HG03558 (cell line): ENCODE data around the gene XPR1.
"Not testable (repeated sequence)": the region's sequence is repeated elsewhere in the genome, so short reads cannot be mapped to it uniquely, and the experiment has no call there.

ENCODE experiments used
- ATAC-seq: cut with Tn5 transposase; IDR thresholded peaks from one replicate; pipeline ENCODE4 v1.9.1; 2021; ENCODE audit warnings: moderate number of reproducible peaks; ENCODE audit not compliant: unreplicated experiment; ENCODE audit errors: extremely low read depth

XPR1 gene

DNA sequence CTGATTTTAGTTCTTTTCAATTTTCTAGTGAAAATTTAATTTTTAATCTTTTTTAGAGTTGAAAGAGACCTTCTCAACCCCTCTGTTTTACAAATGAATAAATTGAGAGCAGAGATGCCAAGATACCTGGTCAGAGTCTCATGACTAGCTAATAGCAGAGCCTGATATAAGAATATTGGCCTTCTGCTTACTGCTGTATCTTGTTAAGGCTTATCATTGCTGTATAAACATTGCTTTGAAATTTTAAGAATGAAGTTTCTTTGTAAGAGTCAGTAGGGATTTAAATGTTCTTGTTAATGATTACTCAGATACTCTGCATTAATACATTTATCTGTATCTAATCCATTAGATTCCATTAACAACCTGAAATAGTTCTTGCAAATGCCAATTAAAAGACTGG lies 9.8 kb downstream of the XPR1 start:
- no peak for ATAC-seq

DNA sequence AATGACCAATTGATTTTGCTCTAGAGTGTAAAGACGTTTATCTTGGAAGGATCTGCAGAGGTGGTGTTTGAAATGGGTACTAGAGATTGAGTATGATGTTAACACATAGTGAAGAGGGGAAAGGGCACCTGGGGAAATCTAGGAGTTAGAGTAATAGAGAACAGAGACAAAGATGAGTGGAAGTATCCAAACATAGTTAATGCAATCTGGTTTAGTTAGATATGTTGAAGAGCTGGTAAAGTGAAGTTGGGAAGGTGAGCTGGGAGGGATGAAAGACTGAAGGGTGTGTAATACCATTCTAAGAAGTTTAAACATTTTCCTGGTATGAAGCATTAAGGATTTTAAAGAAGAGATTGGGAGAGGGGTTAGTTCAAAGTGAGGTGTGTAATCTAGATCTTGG lies 11.0 kb downstream of the XPR1 start:
- no peak for ATAC-seq

DNA sequence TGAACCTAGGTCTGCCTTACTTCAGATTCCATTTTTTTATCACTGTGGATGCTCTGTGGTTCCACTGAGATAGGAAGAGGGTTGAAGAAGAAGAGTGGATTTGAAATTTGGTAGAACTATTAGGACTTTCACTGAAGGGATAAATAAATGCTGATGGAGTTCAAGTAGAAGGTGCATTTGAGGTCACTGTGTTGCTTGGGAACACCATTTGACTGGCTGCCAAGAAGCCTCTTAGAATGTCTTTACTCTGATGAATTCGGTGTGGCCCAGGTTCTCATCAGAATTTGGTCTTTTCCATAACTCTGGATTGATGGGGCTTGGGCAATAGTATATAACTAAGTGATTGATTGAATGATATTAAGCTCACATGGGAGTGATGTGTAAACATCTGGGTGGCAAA lies 11.9 kb downstream of the XPR1 start:
- ATAC-seq: no peak

DNA sequence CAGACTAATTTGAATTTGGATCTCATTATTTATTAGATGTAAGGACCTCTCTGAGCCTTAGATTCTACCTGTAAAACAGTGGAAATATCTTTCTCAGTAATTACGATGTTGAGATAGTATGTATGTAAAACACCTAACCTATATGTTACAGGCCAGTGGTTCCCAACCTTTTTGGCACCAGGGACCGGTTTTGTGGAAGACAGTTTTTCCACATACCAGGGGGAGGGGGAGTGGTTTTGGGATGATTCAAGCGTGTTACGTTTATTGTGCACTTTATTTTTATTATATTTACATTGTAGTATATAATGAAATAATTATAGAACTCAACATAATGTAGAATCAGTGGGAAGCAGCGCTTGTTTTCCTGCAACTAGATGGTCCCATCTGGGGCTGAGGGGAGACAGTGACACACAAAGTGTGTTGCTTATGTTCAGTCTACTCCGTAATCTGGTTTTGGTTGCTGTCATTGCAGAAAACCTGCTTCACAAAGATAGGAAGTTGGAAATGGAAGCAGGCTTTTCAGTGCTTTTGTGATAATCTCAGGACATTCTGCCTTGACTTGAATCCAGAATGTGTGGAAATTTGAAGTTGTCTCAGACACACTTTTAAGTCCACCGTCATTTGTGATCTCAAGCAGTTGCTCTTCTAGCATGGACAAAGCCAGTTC lies 12.8 kb downstream of the XPR1 start:
- ATAC-seq: no peak

DNA sequence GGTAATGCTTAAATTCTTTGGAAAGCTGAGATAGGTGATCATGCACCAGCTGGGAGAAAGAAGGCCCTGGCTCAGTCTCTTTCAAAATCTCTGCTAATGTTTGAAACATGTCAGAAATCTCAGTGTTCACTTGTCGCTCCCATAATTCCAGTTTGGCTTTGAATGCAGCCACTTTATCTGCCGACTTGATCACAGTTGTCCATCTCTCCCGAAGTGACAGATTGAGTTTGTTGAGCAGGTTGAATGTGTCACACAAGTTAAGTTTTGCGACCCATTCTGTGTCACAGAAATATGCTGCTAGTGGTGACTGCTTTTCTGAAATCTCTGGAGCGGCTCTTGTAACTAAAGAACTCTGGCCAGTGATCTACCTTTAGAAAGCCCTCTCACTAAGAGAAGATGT lies 13.4 kb downstream of the XPR1 start:
- ATAC-seq: not testable (repeated sequence)

DNA sequence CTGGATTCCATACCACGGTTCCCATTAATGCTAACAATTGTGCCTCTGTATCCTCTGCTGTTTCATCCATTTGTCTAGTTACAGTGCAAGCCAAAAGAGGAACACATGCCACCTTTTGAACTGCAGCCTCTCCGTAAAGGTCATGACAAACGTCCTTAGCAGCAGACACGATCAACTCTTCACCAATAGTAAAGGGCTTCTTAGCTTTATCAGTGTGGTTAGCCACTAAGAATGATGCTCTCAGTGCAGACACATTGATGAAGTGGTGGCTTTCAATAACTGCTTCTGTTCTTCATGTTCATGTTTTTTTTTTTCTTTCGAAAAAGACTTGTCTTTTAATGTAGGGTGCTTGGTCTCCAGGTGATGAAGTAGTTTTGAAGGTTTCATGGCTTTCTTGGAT lies 14.3 kb downstream of the XPR1 start:
- no peak for ATAC-seq

DNA sequence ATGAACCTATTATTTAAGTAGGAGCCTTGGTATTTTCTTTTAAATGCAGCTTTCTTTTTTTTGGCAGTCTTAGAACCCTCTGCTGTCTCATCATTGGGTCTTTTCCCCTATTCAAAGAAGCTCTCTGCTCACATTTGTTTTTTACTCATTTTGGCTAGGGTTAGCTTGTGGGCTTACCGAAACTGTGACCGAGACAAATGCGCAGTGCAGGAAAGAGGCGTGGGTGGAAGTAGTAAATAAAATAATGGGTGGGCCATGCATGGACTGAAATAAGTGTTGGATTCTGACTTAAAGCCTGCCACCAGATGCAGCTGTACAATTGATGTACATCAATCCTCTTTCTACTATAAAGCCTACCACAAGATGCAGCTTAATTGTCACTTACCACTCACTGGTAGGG lies 14.7 kb downstream of the XPR1 start:
- no peak for ATAC-seq

DNA sequence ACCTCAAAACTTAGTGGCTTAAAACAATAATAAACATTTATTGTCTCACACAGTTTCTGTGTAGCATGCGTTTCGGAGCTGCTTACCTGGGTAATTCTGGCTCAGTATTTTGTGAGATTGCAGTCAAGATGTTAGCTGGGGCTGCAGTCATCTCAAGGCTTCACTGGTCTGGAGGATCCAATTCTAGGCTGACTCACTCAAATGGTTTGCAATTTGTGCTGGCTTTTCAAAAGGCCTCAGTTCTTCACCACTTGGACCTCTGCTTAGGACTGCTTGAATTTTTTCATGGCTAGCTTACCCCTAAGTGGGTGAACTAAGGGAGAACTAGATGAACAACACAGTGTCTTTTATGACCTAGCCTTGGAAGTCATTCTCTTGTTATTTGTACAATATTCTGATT lies 21.0 kb downstream of the XPR1 start:
- no peak for ATAC-seq

DNA sequence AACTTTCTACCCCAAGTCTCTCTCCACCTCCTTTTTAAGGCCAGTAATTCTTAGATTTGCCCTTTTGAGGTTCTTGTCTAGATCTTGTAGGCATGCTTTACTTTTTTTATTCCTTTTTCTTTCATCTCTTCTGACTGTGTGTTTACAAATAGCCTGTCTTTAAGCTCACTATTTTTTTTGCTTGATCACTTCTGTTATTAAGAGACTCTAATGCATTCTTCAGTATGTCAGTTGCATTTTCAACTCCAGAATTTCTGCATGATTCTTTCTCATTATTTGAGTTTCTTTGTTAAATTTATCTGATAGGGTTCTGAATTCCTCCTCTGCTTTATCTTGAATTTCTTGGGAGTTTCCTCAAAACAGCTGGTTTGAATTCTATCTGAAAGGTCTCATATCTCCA lies 30.9 kb downstream of the XPR1 start:
- ATAC-seq: no peak

DNA sequence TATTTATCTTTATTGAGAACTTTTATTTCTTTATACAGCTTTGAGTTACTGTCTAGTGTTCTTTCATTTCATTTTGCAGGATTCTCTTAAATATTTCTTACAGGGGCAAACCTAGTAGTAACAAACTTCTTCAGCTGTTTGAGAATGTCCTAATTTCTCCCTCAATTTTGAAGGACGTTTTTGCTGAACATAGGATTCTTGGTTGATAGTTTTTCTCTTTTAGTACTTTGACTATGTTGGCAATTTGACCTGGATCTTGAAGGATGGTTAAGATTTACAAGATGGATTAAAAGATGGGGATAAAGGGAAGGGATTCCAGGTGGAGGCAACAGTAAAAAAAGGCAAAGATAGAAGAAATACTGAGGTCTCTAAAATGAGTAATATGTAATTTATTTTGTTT lies 38.9 kb downstream of the XPR1 start:
- no peak for ATAC-seq

DNA sequence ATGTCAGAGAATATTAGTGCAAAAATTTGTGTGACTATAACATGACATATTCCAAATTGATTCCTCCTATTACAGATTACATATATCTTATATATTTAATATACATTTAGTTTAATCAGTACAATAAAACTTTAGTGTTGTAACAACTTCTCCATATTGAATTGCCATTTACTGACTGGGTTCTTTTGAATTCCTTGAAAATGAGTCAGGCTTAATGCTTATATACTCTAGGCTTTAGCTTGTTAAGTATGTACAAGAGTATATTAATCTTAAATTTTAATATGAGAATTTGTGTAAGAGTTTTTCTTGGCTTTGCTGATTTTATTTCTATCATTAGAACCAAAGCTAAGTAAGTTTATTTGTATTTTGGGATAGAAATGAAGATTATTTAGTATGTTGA lies 40.3 kb downstream of the XPR1 start:
- no peak for ATAC-seq

DNA sequence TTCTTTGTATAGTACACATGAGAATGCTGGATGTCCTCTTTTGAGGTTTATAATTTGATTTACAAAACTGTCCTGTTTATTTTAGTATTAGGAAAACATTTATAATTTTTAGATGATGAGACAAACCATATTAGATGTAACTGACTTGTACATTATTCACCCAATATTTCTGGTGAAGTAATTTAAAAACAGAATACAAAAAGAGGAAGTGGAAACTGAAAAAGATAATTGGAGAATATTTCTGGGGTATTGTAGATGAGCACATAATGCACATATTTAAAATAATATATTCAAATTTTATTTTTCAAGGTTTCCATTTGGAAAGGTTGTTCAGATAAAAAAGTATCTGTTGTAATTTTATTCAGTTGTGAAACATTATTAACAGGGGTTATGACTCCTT lies 40.7 kb downstream of the XPR1 start:
- no peak for ATAC-seq

DNA sequence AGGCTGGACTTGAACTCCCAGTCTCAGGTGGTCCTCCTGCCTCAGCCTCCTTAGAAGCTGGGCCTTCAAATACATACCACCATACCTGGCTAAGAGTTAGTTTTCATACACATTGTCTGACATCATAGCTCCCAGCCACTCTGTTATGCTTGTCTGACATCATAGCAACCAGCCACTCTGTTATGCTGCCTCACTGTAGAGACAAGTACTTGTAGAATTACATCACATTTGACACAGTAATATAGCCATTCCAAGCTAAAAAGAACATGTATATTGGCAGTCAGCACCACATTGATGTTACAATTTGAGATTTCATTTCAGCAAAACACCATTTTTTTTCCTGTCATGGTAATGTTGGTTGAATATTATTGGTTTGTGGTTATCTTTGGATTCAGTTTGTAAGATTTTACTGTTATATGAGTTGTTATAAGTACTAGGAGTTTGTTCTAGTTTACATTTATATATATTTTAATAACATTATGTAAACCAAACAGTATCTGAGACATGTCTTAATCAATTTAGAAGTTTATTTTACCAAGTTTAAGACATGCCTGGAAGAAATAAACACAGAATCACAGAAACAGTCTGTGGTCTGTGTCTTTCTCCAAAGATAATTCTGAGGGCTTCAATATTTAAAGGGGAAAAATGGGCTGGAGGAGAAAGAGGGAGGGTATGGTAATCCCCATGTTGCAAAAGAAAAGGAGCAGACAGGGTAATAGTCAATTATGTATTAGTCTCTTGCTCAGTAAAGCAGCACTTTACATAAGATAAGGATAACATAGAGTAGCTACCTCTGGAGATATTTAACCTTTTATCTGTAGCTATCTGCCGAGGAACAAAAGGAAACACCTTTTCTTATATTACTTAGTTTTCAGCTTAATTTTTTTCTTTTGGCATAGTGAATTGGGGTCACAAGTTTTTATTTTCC lies 43.0 kb downstream of the XPR1 start:
- ATAC-seq: no peak

DNA sequence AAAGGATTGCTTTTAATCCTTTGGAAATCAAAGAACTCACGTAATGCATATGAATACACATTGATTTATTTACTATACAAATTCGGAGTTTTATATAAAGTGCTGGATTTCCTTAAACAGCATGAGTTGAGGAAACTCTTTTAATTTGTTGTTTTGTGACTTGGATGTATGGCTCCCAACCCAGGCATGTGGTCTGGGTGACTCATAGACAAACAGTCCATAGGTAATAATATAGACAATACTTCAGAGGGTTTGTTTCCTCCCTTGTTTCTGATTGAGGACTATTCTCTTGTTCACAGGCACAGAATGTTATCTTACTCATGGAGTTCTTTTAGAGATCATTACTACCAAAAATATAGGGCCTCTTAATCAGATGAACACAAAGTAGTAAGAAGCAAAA lies 43.8 kb downstream of the XPR1 start:
- no peak for ATAC-seq

DNA sequence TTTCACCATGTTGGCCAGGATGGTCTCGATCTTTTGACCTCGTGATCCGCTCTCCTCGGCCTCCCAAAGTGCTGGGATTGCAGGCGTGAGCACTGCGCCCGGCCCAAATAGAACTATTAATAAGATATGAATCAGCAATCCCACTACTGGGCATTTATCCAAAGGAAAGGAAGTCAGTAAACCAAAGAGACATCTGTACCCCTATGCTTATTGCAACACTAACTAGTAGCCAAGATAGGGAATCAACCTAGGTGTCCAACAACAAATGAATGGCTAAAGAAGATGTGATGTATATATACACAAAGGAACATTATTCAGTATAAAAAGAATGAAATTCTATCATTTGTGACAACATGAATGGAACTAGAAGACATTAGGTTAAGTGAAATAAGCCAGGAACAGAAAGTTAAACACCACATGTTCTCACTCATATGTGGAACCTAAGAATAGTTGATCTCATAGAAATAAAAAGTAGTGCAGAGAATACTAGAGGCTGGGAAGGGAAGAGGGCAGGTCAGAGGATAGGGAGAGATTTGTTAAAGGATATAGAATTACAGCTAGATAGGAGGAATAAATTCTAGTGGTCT lies 48.8 kb downstream of the XPR1 start:
- ATAC-seq: no peak

DNA sequence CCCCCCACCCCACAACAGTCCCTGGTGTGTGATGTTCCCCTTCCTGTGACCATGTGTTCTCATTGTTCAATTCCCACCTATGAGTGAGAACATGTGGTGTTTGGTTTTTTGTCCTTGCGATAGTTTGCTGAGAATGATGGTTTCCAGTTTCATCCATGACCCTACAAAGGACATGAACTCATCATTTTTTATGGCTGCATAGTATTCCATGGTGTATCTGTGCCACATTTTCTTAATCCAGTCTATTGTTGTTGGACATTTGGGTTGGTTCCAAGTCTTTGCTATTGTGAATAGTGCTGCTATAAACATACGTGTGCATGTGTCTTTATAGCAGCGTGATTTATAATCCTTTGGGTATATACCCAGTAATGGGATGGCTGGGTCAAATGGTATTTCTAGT lies 51.3 kb downstream of the XPR1 start:
- not testable (repeated sequence) for ATAC-seq

DNA sequence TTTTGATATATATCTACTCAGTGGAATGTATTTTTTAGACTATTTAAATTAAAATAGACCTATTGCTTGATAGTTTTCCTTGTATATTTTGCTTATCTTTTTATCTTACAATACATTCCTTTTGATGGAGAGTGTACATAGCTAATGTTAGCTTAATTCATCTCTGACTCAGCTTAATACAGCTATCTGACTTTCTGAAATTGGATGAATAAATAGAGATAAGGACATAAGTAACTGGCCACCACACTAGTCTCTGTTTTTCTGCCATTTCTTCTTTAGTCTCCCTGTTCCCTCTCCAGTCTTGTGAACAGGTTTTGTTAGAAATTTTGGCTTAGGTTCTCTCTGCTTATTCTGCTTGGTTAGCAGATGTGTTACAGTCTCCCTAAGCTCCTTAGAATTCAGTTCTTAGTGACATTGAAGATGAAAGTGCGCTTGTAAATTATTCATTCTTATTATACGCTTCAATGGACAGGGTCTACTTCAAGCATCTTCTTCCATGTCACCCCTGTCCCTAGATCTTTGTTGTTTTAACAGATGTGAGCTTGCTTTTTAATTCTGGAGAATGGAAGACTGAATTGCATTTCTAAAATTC lies 59.6 kb downstream of the XPR1 start:
- ATAC-seq: no peak

DNA sequence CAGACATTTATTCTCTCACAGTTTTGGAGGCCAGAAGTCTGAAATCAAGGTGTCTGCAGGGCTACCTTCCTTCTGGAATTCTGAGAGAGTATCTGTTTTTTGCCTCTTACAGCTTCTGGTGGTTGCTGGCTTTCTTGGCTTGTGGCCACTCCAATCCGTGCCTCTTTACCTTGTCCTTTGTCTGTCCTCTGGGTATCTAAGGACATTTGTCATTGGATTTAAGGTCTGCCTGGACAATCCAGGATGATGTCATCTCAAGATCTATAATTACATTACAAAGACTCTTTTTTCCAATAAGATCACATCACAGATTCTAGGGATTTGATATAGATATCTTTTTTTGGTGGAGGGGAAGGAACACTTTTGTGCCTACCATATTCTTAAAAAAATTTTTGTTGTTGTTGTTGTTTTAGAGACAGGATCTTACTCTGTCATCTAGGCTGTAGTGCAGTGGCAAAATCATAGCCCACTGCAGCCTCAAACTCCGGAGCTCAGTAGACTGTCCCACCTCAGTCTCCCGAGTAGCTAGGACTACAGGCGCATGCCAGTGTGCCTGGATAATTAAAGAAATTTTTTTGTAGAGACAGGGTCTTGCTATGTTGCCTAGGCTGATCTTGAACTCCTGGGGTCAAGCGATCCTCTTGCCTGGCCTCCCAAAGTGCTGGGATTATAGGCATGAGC lies 61.9 kb downstream of the XPR1 start:
- no peak for ATAC-seq

DNA sequence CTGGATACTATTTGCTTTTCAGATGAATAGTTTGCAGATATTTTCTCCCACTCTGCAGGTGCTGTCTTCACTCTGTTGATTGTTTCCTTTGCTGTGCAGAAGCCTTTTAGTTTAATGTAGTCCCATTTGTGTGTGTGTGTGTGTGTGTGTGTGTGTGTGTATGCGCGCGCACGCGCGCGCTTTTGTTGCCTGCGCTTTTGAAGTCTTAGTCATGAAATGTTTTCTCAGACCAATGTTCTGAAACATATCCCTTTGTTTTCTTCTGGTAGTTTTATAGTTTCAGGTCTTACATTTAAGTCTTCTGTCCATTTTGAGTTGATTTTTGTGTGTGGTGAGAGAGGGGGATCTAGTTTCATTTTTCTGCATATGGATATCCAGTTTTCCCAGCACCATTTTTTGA lies 63.5 kb downstream of the XPR1 start:
- ATAC-seq: no peak

DNA sequence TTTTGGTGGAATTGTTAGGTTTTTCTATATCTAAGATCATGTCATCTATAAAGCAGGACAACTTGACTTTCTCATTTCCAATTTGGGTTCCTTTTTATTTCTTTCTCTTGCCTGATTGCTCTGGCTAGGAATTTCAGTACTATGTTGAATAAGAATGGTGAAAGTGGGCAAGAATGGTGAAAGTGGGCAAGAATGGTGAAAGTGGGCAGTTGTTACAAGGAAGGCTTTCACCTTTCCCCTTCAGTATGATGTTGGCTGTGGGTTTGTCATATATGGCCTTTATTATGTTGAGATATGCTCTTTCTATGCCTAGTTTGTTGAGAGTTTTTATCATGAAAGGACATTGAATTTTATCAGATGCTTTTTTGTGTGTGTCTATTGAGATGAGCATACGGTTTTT lies 64.5 kb downstream of the XPR1 start:
- no peak for ATAC-seq

DNA sequence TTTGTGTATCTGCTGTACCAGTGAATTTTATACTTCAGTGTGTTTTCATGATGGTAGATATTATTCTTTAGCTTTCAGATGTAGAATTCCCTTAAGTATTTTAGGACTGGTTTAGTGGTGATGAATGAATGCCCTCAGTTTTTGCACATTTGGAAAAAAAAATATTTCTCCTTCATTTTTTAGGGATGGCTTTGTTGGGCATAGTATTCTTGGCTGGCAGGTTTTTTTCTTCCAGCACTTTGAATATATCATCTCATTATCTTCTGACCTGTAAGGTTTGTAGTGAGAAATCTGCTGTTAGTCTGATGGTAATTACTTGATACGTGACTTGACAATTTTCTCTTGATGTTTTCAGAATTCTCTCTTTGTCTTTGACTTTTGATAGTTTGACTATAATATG lies 66.8 kb downstream of the XPR1 start:
- no peak for ATAC-seq
